OCI-LY7 (cell line): Measurements from ENCODE around the gene ULK4. TPM values are rescaled to one million over a fixed set of nuclear protein-coding genes. Genes with fewer than 3 reads are reported as not detected.

Source experiments
- BruUV-seq: library from RNA; stranded (reverse); fragments of 400-500 nt; replicated peaks from 2 replicates; lab custom pipeline; 2021; lab: Mats Ljungman, UMichigan
- CTCF ChIA-PET: fragments of 300-600 bp; sonication (Branson Sonifier 250); formaldehyde crosslinking; loops from one replicate; lab custom pipeline; 2022; ENCODE audit warnings: antibody characterized with exemption; ENCODE audit not compliant: unreplicated experiment; lab: Charles Lee
- POLR2A ChIA-PET: fragments of 300-600 bp; sonication (Branson Sonifier 250); formaldehyde crosslinking; loops from one replicate; lab custom pipeline; 2022; ENCODE audit warnings: antibody characterized with exemption; lab: Charles Lee
- DNase-seq: peaks from one replicate; pipeline ENCODE4 v3.0.0-alpha.2; 2015; ENCODE audit warnings: low spot score
- H2AFZ ChIP-seq: fragments of 200-600 bp; sonication (generic), shearing (Covaris generic); 2 replicates; pipeline ENCODE4 v1.6.1; 2014; ENCODE audit warnings: mild to moderate bottlenecking, antibody characterized with exemption, low read length, moderate library complexity
- H3K27ac ChIP-seq: fragments of 200-600 bp; sonication (generic); 2 replicates; pipeline ENCODE4 v1.5.1; 2014; ENCODE audit warnings: mixed run types, low read depth, mild to moderate bottlenecking, moderate library complexity, low read length, inconsistent platforms; ENCODE audit not compliant: poor library complexity, severe bottlenecking
- H3K36me3 ChIP-seq: fragments of 200-600 bp; sonication (generic); 2 replicates; pipeline ENCODE4 v1.6.1; 2014; ENCODE audit warnings: mild to moderate bottlenecking, antibody characterized with exemption, low read length, moderate library complexity, mixed read lengths; ENCODE audit not compliant: insufficient read depth
- H3K4me1 ChIP-seq: fragments of 200-600 bp; sonication (generic); 2 replicates; pipeline ENCODE4 v1.5.1; 2014; ENCODE audit warnings: mild to moderate bottlenecking, low read length; ENCODE audit not compliant: insufficient read depth, poor library complexity, severe bottlenecking
- H3K4me2 ChIP-seq: fragments of 200-600 bp; sonication (generic); 2 replicates; pipeline ENCODE4 v1.6.1; 2014; ENCODE audit warnings: mild to moderate bottlenecking, low read length
- H3K4me3 ChIP-seq: fragments of 200-600 bp; sonication (generic); 2 replicates; pipeline ENCODE4 v1.5.1; 2014; ENCODE audit warnings: mild to moderate bottlenecking, low read depth, low read length; ENCODE audit not compliant: poor library complexity, severe bottlenecking
- H3K79me2 ChIP-seq: fragments of 200-600 bp; sonication (generic); 2 replicates; pipeline ENCODE4 v1.6.1; 2016; ENCODE audit warnings: low read depth, mild to moderate bottlenecking, low read length, moderate library complexity, mixed read lengths; ENCODE audit not compliant: insufficient read depth
- H3K9me2 ChIP-seq: fragments of 200-600 bp; sonication (generic); 2 replicates; pipeline ENCODE4 v1.6.1; 2016; ENCODE audit warnings: mild to moderate bottlenecking, low read length, mixed read lengths; ENCODE audit not compliant: insufficient read depth
- H3K9me3 ChIP-seq: fragments of 200-600 bp; sonication (generic); 2 replicates; pipeline ENCODE4 v1.6.1; 2014; ENCODE audit warnings: mild to moderate bottlenecking, mixed run types, low read length, mixed read lengths
- H4K20me1 ChIP-seq: fragments of 200-600 bp; sonication (generic); 2 replicates; pipeline ENCODE4 v1.6.1; 2014; ENCODE audit warnings: mild to moderate bottlenecking, antibody characterized with exemption, low read length, moderate library complexity, mixed read lengths; ENCODE audit not compliant: insufficient read depth
- CTCF ChIP-seq: fragments of 200-600 bp; sonication (generic); conservative IDR thresholded peaks from 2 replicates; pipeline ENCODE4 v1.5.1; 2014; ENCODE audit warnings: mild to moderate bottlenecking, antibody characterized with exemption, low read length, moderate library complexity, mixed read lengths
- EZH2phosphoT487 ChIP-seq: fragments of 200-600 bp; sonication (generic); IDR thresholded peaks from 2 replicates; pipeline ENCODE4 v1.6.1; 2018; ENCODE audit warnings: low read depth, borderline replicate concordance, mild to moderate bottlenecking, mixed run types, antibody characterized with exemption, low read length, moderate library complexity, mixed read lengths
- intact Hi-C: fragments of 100-400 bp; cut with micrococcal nuclease; formaldehyde crosslinking; loops from one replicate; pipeline ENCODE4 v1.10.0; 2022; ENCODE audit not compliant: unreplicated experiment
- total RNA-seq, 2 experiments: library from RNA; depleted of rRNA in 1 of 2; stranded (reverse); fragments of >200 nt in 1 of 2; shearing (Covaris generic) in 1 of 2; gene quantifications; 2 replicates each; pipeline ENCODE4 v1.2.3, GENCODE V29; 2014 to 2022

ULK4 gene
- total RNA-seq, 2 experiments from 2014 or later: 18.9 to 21.0 TPM

GRCh38 chr3:41202075-41202833, 759.6 kb downstream of the ULK4 start:
- Histone ChIP-seq H3K27ac (peak overlapping the region; percentile 71), H3K36me3 (peaks cover 35% of the 10 kb centered on the region; the same call in 1 of the 2 replicates), H3K4me2 (peak overlapping the region; percentile 99), H2AFZ (no peak overlapping the region), H4K20me1 (peaks cover 70% of the 10 kb centered on the region), H3K79me2 (peaks cover 76% of the 10 kb centered on the region), H3K4me3 (peak overlapping the region; percentile 99), H3K4me1 (peaks cover 32% of the 10 kb centered on the region), H3K9me3 (no peaks in the 10 kb centered on the region), H3K9me2 (no peaks in the 10 kb centered on the region)
- no TSS peak for BruUV-seq
- ChIA-PET POLR2A (interaction anchor here (0.6 to 2.3 kb wide), 8 partner anchors 11 to 1172 kb away, joined by 3 to 7 read pairs (median 3); no protein-coding TSS in a partner anchor), CTCF (no interaction called here)
- intact Hi-C loops: loop anchor here (5.0 kb wide), 2 partner anchors 620 to 885 kb away; no protein-coding TSS in a partner anchor
- TF ChIP-seq CTCF: no peak
- TF ChIP-seq EZH2phosphoT487: no peak
- DNase-seq: peak; percentile 31

- H3K4me1 ChIP-seq: peaks cover 32% of the 10 kb centered on the region
- no peaks in the 10 kb centered on the region for H3K9me3 ChIP-seq
- H3K9me2 ChIP-seq: no peaks in the 10 kb centered on the region
- H3K27ac ChIP-seq: peak overlapping the region; percentile 71
- H4K20me1 ChIP-seq: peaks cover 56% of the 10 kb centered on the region
- DNase-seq: peak; percentile 62
- peaks cover 30% of the 10 kb centered on the region; the same call in 1 of the 2 replicates for H3K36me3 ChIP-seq
- intact Hi-C loops: loop anchor here (2.0 to 5.0 kb wide), 3 partner anchors 486 to 883 kb away; no protein-coding TSS in a partner anchor
- POLR2A ChIA-PET: interaction anchor here (0.6 to 2.3 kb wide), 6 partner anchors 9 to 596 kb away, joined by 3 to 7 read pairs (median 4); no protein-coding TSS in a partner anchor
- H3K4me3 ChIP-seq: peak overlapping the region; percentile 99
- CTCF ChIA-PET: no interaction called here
- H3K79me2 ChIP-seq: peaks cover 60% of the 10 kb centered on the region
- TF ChIP-seq EZH2phosphoT487 (no peak), CTCF (no peak)
- peak overlapping the region; percentile 99 for H3K4me2 ChIP-seq
- no peak overlapping the region for H2AFZ ChIP-seq
- BruUV-seq: no TSS peak
Measured at GRCh38 chr3:41200669-41201021, 761.3 kb downstream of the ULK4 start.
